ENCODE measurements around the gene YTHDC1.

GRCh38 chr4:68360231-68360968 lies 10.5 kb upstream of the YTHDC1 start:
- TF ChIP-seq CTCF (IDR thresholded peaks at IDR 0.05; ENCODE audit: poor library complexity, severe bottlenecking) (no peak), POLR2AphosphoS5 (IDR thresholded peaks at IDR 0.05) (no peak)

Measured in neural cell (in vitro differentiated cells).